Breast epithelium (tissue), 4 donors: Measurements from ENCODE around the gene ZFX. TPM values are rescaled to one million over a fixed set of nuclear protein-coding genes. Genes with fewer than 3 reads are reported as not detected.
"Not testable (repeated sequence)": the region's sequence is repeated elsewhere in the genome, so short reads cannot be mapped to it uniquely, and the experiment has no call there.

Source experiments
- DNase-seq, 2 donors: peaks; one replicate each; pipeline ENCODE4 v3.0.0-alpha.2; 2019; ENCODE audit warnings: low spot score in 2 of 2
- H3K27ac ChIP-seq, 2 donors: fragments of 200-600 bp; sonication (generic) in 1 of 2; one replicate each; pipeline ENCODE4 v1.5.1; 2016 to 2019; ENCODE audit warnings: mild to moderate bottlenecking in 1 of 2
- H3K27me3 ChIP-seq, 2 donors: fragments of 200-600 bp; sonication (generic) in 1 of 2; one replicate each; pipeline versions ENCODE4 v1.5.1 to v1.6.0; 2017 to 2019; ENCODE audit warnings: control low read depth in 1 of 2, mild to moderate bottlenecking in 1 of 2
- H3K36me3 ChIP-seq: fragments of 200-600 bp; one replicate; pipeline ENCODE4 v1.5.1; 2019
- H3K4me1 ChIP-seq, 2 donors: fragments of 200-600 bp; sonication (generic); one replicate each; pipeline ENCODE4 v1.5.1; 2016 to 2019; ENCODE audit warnings: control low read depth in 1 of 2
- H3K4me3 ChIP-seq, 3 donors: fragments of 200-600 bp; sonication (generic); 1 replicate in 2 of 3; 2 replicates in 1 of 3; pipeline ENCODE4 v1.5.1; 2016 to 2019; ENCODE audit warnings: mild to moderate bottlenecking in 3 of 3, moderate library complexity in 2 of 3
- H3K9me3 ChIP-seq, 2 donors: fragments of 200-600 bp; sonication (generic) in 1 of 2; one replicate each; pipeline ENCODE4 v1.5.1; 2016 to 2019; ENCODE audit warnings: control low read depth in 1 of 2
- CTCF ChIP-seq, 3 donors: fragments of 450-650 bp; IDR thresholded peaks; one replicate each; pipeline ENCODE4 v1.5.1; 2016 to 2017; ENCODE audit warnings: antibody characterized with exemption in 3 of 3, mild to moderate bottlenecking in 3 of 3, moderate library complexity in 3 of 3
- POLR2A ChIP-seq: fragments of 450-650 bp; IDR thresholded peaks from one replicate; pipeline ENCODE4 v1.6.1; 2016; ENCODE audit warnings: antibody characterized with exemption, mild to moderate bottlenecking, moderate library complexity
- POLR2AphosphoS5 ChIP-seq, 3 donors: sonication (generic); formaldehyde crosslinking; IDR thresholded peaks; one replicate each; pipeline ENCODE4 v1.6.1; 2017; ENCODE audit warnings: antibody characterized with exemption in 3 of 3
- intact Hi-C: fragments of 100-400 bp; cut with DNase I; formaldehyde crosslinking; loops from one replicate; pipeline ENCODE4 v1.15.1; 2023; ENCODE audit warnings: low total_unique reads
- total RNA-seq, 3 donors: library from RNA; depleted of rRNA; stranded (reverse); fragments of >200 nt; gene quantifications; one replicate each; pipeline ENCODE4 v1.1.0, GENCODE V29; 2016

Gene ZFX
- total RNA-seq, 3 donors from 2014 or later = 46.9 to 88.4 (median 67.5) TPM

DNA sequence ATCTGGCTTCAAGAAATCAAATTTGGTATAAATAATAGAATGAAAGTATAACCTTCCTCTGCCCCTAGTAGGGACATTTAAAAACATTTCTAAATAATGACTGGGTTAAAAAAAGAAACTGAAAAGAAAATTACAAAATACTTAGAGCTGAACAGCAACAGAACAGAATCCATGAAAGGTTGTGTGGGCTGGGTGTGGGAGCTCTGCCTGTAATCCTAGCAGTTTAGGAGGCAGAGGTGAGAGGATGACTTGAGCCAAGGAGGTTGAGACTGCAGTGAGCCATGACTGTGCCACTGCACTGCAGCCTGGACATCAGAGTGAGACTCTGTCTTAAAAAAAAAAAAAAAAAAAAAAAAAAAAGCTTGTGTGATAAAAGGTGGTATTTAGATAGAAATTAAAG, 12.3 kb upstream of the ZFX start:
- H3K36me3 ChIP-seq = no peaks in the 10 kb centered on the region
- H3K9me3 ChIP-seq = no peaks in the 10 kb centered on the region
- intact Hi-C loops = no loop called here
- no peak for DNase-seq
- no peak overlapping the region for H3K27ac ChIP-seq
- H3K27me3 ChIP-seq = peaks cover 0 to 2% of the 10 kb centered on the region in 2 donors
- TF ChIP-seq POLR2AphosphoS5 (IDR thresholded peaks at IDR 0.05) (no peak), POLR2A (no peak), CTCF (IDR thresholded peaks at IDR 0.05) (no peak)
- H3K4me1 ChIP-seq = no peaks in the 10 kb centered on the region
- H3K4me3 ChIP-seq = no peak overlapping the region

DNA sequence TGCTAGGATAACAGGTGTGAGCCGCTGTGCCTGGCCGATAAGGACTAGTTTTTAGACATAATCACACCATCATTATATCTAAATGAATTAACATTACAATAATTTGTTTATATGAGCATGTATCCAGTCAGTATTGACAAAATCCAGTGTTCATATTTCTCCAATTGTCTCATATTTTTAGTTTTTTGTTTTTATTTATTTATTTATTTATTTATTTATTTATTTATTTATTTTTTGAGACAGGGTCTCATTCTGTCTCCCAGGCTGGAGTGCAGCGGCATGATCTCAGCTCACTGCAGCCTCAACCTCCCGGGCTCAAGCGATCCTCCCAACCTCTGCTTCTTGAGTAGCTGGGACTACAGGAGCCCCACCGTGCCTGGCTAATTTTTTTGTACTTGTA, 5.5 kb upstream of the ZFX start:
- H3K27me3 ChIP-seq, H3K9me3 ChIP-seq, DNase-seq, H3K4me3 ChIP-seq, intact Hi-C loops, H3K36me3 ChIP-seq, H3K4me1 ChIP-seq, H3K27ac ChIP-seq: not testable (repeated sequence)

- Histone ChIP-seq H3K36me3 (no peaks in the 10 kb centered on the region), H3K4me1 (peaks cover 3 to 4% of the 10 kb centered on the region in 2 donors), H3K4me3 (no peak overlapping the region), H3K9me3 (no peaks in the 10 kb centered on the region), H3K27me3 (no peaks in the 10 kb centered on the region), H3K27ac (no peak overlapping the region)
- intact Hi-C loops = no loop called here
- no peak for TF ChIP-seq CTCF (IDR thresholded peaks at IDR 0.05)
- TF ChIP-seq POLR2AphosphoS5 (IDR thresholded peaks at IDR 0.05) = no peak
- no peak for TF ChIP-seq POLR2A
- DNase-seq = no peak
These were observed 5.0 kb upstream of the ZFX start for GRCh38 chrX:24144528-24144927.

DNA sequence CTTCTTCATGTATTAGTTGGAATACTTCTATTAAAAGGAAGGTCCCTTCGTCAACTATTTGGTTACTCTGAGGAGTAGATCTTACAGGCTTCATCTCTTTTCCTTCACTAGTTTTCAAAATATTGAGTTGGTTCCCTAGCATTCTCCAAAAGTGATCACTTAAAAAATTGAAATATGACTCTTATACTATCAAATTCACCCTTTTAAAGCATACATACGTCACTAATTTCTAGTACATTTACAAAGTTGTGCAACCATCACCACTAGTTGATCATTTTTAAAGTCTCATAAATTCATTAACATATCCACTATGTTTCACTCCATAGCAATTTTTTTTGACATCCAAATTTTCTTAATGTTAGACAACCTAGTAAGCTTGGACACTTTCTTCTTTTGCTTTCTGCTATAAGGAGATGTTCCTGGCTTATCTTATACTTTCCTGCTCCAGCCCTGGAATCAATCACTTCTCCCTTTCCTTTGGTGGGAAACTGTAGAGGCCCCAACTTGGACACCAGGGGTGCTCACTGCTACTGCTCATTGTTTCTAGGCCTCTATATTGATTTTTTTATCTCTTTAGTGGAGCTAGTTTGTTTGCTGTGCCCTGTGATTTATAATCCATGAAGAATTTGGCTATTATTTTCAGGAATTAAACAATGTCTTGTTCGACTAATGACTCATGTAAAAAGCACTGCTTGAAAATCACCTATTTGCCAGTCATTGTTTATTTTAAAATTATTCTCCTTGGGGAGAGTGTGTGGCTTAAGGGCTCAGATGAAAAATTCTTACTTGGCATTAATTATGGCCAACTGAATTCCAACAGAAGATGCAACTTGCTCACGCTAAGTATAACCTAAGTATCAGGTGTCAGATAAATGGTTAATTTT, 4.0 kb upstream of the ZFX start:
- H3K4me1 ChIP-seq = peaks cover 3 to 4% of the 10 kb centered on the region in 2 donors
- peak overlapping the region in 1 of 2 donors; percentile 99 for H3K27ac ChIP-seq
- H3K4me3 ChIP-seq = no peak overlapping the region
- no peaks in the 10 kb centered on the region for H3K36me3 ChIP-seq
- H3K9me3 ChIP-seq = no peaks in the 10 kb centered on the region
- TF ChIP-seq POLR2A = no peak
- no peak for TF ChIP-seq POLR2AphosphoS5 (IDR thresholded peaks at IDR 0.05)
- TF ChIP-seq CTCF (IDR thresholded peaks at IDR 0.05) = no peak
- DNase-seq = no peak
- no peaks in the 10 kb centered on the region for H3K27me3 ChIP-seq
- intact Hi-C loops = no loop called here

DNA sequence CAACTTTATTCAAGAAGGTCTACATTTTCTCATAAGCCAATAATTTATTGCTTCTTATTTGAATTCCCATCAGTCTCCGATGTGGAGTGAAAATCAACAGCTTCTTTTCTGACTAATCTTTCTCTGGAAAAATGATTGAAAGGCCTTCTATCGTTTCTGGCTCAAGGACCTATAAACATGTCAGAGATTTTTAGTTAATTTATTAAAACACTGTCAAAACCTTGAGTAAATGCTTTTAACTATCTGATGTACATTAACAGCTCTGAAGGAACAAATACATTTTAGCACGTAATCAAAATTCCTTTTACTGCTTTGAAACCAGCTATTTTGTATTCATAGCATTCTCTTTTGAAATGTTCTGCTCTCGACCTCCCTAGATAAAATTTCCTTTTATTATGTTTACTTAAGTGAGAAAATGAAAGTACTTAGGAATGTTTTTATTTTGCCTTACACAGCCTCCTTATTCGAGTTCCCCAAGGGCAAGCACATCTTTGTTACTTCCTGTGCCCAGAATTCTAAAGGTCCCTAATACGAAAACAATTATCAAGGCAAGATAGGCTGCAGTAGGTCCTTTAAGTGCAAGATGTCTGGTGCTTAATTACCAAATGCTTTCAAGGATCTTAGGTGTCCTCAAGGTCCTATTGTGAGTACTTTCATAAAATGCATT, 3.1 kb upstream of the ZFX start:
- H3K27me3 ChIP-seq = no peaks in the 10 kb centered on the region
- H3K4me1 ChIP-seq = peaks cover 3 to 4% of the 10 kb centered on the region in 2 donors
- no peaks in the 10 kb centered on the region for H3K9me3 ChIP-seq
- H3K36me3 ChIP-seq = no peaks in the 10 kb centered on the region
- DNase-seq = no peak
- peak overlapping the region in 2 of 3 donors; percentile 13 to 43 for H3K4me3 ChIP-seq
- no peak for TF ChIP-seq POLR2AphosphoS5 (IDR thresholded peaks at IDR 0.05)
- TF ChIP-seq POLR2A = no peak
- intact Hi-C loops = no loop called here
- peak overlapping the region; percentile 44 to 99 for H3K27ac ChIP-seq

GRCh38 chrX:24147165-24147564, 2.4 kb upstream of the ZFX start:
- TF ChIP-seq CTCF (IDR thresholded peaks at IDR 0.05) = no peak
- no peak for TF ChIP-seq POLR2AphosphoS5 (IDR thresholded peaks at IDR 0.05)
- no peak for TF ChIP-seq POLR2A
- no peak for DNase-seq
- H3K36me3 ChIP-seq = no peaks in the 10 kb centered on the region
- H3K9me3 ChIP-seq = no peaks in the 10 kb centered on the region
- peak overlapping the region; percentile 44 to 99 for H3K27ac ChIP-seq
- H3K27me3 ChIP-seq = no peaks in the 10 kb centered on the region
- intact Hi-C loops = no loop called here
- no peak overlapping the region for H3K4me3 ChIP-seq
- H3K4me1 ChIP-seq = peaks cover 3 to 4% of the 10 kb centered on the region in 2 donors
